MM.1S (cell line): ENCODE data around the gene FAM111B.
A peak's percentile ranks its signal among the peaks of the same experiment; 100 is the strongest.

Experiments
- EZH2 ChIP-seq: fragments of 300-600 bp; sonication (generic); optimal IDR thresholded peaks from 2 replicates; pipeline ENCODE3; 2017; ENCODE audit warnings: low read depth, mild to moderate bottlenecking, antibody characterized with exemption, low read length, mixed read lengths
- EZH2phosphoT487 ChIP-seq: fragments of 300-600 bp; sonication (generic); IDR thresholded peaks from 2 replicates; pipeline ENCODE4 v1.6.1; 2018; ENCODE audit warnings: antibody characterized with exemption, low read length
- TF ChIP-seq, protein P1 (sequence below): fragments of 300-600 bp; sonication (generic); IDR thresholded peaks from 2 replicates; pipeline ENCODE4 v1.5.1; 2016; ENCODE audit warnings: antibody characterized with exemption, low read length, mixed read lengths

DNA sequence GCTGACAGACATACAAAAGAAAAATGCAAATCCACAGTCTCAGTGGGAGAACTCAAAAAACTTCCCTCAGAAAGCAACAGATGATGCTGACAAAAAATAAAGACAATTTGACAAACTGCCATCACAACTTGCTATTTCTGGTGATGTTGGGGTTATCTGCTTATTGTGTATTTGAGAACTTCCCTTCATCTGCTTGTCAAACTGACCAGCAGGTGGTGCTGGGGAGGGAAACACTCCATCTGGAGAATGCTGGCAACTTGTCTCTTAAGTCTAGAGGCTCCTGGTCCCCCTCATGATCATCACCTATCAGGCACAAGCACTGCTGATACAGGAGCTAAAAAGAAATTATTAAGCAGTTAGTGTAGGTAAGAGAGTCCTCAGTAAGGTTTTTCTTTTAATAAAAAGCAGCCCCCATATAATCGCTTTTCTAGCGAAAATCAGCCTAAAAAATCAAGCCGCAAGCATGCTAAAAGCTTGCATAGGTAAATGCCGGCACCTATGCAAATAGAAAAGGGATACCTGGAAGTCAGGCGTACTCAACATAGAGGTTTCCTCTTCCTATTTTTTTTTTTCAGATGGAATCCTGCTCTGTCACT lies 9.8 kb upstream of the FAM111B start:
- TF ChIP-seq, protein P1, sequence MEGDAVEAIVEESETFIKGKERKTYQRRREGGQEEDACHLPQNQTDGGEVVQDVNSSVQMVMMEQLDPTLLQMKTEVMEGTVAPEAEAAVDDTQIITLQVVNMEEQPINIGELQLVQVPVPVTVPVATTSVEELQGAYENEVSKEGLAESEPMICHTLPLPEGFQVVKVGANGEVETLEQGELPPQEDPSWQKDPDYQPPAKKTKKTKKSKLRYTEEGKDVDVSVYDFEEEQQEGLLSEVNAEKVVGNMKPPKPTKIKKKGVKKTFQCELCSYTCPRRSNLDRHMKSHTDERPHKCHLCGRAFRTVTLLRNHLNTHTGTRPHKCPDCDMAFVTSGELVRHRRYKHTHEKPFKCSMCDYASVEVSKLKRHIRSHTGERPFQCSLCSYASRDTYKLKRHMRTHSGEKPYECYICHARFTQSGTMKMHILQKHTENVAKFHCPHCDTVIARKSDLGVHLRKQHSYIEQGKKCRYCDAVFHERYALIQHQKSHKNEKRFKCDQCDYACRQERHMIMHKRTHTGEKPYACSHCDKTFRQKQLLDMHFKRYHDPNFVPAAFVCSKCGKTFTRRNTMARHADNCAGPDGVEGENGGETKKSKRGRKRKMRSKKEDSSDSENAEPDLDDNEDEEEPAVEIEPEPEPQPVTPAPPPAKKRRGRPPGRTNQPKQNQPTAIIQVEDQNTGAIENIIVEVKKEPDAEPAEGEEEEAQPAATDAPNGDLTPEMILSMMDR: peak; percentile 57
- TF ChIP-seq EZH2 (no peak), EZH2phosphoT487 (no peak)
